HEK293T (cell line): ENCODE measurements around the gene SEMA6A.

Experiments
- CTCF ChIA-PET: fragments of 350-600 bp; formaldehyde crosslinking; extraction: SDS; loops from one replicate; lab custom pipeline; 2021; ENCODE audit warnings: antibody characterized with exemption, inconsistent platforms; lab: Yijun Ruan, JAX
- POLR2A ChIA-PET: fragments of 350-600 bp; formaldehyde crosslinking; extraction: SDS; loops from one replicate; lab custom pipeline; 2020; ENCODE audit warnings: antibody characterized with exemption, inconsistent platforms; lab: Yijun Ruan, JAX
- DNase-seq: peaks from one replicate; pipeline ENCODE4 v3.0.0; 2012; ENCODE audit warnings: mixed read lengths; ENCODE audit errors: extremely low spot score
- ARNT ChIP-seq: fragments of 450-650 bp; IDR thresholded peaks from 2 replicates; pipeline ENCODE4 v1.6.1; 2017; ENCODE audit warnings: mild to moderate bottlenecking
- BHLHE40 ChIP-seq: fragments of 450-650 bp; IDR thresholded peaks from 2 replicates; pipeline ENCODE4 v1.6.1; 2016; ENCODE audit warnings: mild to moderate bottlenecking, moderate library complexity, borderline replicate concordance
- CTBP1 ChIP-seq: fragments of 450-650 bp; IDR thresholded peaks from 2 replicates; pipeline ENCODE4 v1.6.1; 2016; ENCODE audit warnings: borderline replicate concordance
- ELF4 ChIP-seq: fragments of 450-650 bp; IDR thresholded peaks from 2 replicates; pipeline ENCODE4 v1.6.1; 2017; ENCODE audit warnings: antibody characterized with exemption
- FOXA1 ChIP-seq: fragments of 450-650 bp; IDR thresholded peaks from 2 replicates; pipeline ENCODE4 v1.6.1; 2016; ENCODE audit warnings: mild to moderate bottlenecking
- FOXK2 ChIP-seq: fragments of 450-650 bp; IDR thresholded peaks from 2 replicates; pipeline ENCODE4 v1.6.1; 2016; ENCODE audit warnings: mild to moderate bottlenecking
- FOXM1 ChIP-seq: fragments of 450-650 bp; IDR thresholded peaks from 2 replicates; pipeline ENCODE4 v1.6.1; 2017; ENCODE audit warnings: mild to moderate bottlenecking, borderline replicate concordance
- HDGF ChIP-seq: fragments of 450-650 bp; IDR thresholded peaks from 2 replicates; pipeline ENCODE4 v1.6.1; 2017; ENCODE audit warnings: antibody characterized with exemption, borderline replicate concordance
- L3MBTL2 ChIP-seq: fragments of 450-650 bp; conservative IDR thresholded peaks from 2 replicates; pipeline ENCODE4 v1.6.1; 2016; ENCODE audit warnings: mild to moderate bottlenecking
- LEF1 ChIP-seq: fragments of 450-650 bp; IDR thresholded peaks from 2 replicates; pipeline ENCODE4 v1.6.1; 2017; ENCODE audit warnings: mild to moderate bottlenecking, borderline replicate concordance
- NFRKB ChIP-seq: fragments of 450-650 bp; IDR thresholded peaks from 2 replicates; pipeline ENCODE4 v1.6.1; 2016; ENCODE audit warnings: mild to moderate bottlenecking, moderate library complexity
- SP1 ChIP-seq: fragments of 450-650 bp; IDR thresholded peaks from 2 replicates; pipeline ENCODE4 v1.6.1; 2017
- SUZ12 ChIP-seq: fragments of 450-650 bp; IDR thresholded peaks from 2 replicates; pipeline ENCODE4 v1.6.1; 2016; ENCODE audit warnings: mild to moderate bottlenecking
- TARDBP ChIP-seq: fragments of 450-650 bp; IDR thresholded peaks from 2 replicates; pipeline ENCODE4 v1.6.1; 2016
- ZNF384 ChIP-seq: fragments of 450-650 bp; IDR thresholded peaks from 2 replicates; pipeline ENCODE4 v1.6.1; 2016
- TF ChIP-seq, protein P1 (sequence below): fragments of 450-650 bp; IDR thresholded peaks from 2 replicates; pipeline ENCODE4 v1.6.1; 2016

The SEMA6A gene

GRCh38 chr5:116445311-116445710 is 129.3 kb downstream of the SEMA6A start:
- POLR2A ChIA-PET = no interaction called here
- TF ChIP-seq BHLHE40 (no peak), LEF1 (no peak), NFRKB (no peak), ZNF384 (no peak), CTBP1 (no peak), FOXM1 (no peak), FOXK2 (no peak), ELF4 (no peak), HDGF (no peak), SP1 (no peak)
- TF ChIP-seq, protein P1, sequence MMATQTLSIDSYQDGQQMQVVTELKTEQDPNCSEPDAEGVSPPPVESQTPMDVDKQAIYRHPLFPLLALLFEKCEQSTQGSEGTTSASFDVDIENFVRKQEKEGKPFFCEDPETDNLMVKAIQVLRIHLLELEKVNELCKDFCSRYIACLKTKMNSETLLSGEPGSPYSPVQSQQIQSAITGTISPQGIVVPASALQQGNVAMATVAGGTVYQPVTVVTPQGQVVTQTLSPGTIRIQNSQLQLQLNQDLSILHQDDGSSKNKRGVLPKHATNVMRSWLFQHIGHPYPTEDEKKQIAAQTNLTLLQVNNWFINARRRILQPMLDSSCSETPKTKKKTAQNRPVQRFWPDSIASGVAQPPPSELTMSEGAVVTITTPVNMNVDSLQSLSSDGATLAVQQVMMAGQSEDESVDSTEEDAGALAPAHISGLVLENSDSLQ = no peak
- CTCF ChIA-PET = no interaction called here
- DNase-seq = no peak

DNA sequence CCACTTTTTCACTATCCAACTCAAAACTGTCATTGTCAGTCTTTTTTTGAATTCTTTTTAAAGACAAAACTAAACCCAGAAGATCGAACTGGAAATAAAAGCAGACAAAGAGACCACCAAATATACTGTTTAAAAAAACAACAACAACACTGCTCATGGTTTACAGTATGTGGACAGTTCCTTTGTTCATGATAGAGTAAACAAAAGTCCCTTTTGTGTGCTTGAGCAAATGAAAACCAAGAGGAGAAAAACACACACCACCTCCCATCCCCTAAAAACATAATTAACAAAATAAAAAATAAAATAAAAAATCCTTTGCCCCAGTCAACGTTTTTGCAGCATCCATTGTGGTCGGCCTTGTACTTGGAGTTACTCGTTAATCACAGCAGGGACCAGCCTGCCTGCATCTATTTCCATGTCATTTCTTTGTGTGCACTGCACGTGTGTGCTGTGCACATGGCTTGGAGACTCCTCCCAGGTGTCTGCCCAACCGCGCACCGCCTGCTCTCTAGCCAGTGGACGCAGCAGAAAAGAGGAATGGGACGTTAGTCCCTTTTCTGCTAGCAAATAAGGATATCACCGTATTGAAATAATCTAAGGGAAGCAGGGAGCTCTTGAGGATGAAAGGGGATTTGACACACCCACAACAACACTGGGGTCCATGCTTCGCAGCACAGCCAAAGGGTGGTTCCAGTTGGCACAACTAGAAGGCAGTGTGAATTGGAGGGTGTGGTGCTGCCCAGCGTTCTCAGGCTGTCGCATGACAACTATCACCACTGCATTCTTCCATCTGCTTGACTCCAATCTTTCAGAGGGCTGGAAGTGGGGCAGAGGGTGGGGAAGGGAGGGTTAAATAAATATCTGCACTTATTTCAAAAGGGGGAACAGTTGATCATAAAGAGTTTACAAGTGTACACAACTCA is 130.0 kb downstream of the SEMA6A start:
- no peak for DNase-seq
- CTCF ChIA-PET = no interaction called here
- POLR2A ChIA-PET = no interaction called here
- TF ChIP-seq FOXA1 (no peak), ARNT (no peak), L3MBTL2 (no peak), ZNF384 (no peak), HDGF (no peak), BHLHE40 (no peak), TARDBP (no peak), FOXK2 (no peak)
- TF ChIP-seq, protein P1 = no peak

DNA sequence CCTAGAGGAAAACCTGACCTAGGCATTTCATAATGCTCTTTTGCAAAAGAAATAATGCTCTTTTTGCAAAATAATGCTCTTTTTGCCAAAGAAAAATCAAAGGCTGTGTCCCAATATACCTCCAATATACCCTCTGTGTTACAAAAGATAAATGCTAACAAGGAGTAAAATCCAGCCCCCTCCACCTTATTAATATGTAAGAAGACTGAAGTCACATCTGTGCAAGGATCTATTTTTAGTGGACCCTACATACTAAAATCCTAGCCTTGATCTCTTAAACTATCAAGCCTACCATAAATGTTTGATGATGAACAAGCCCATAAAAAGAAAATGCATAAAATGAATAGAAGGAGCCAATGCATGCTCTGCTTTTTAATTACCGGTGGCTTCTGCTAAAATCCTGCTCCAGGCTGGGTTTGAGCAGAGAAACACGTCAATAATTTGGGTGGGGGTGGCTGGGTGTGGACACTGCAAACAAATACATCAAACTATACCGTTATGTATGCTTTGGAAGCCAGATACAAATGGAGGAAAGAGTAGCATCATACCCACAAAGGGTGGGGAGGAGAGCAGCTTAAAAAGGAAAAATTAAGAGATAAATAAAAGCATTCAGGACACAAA is 131.6 kb downstream of the SEMA6A start:
- ChIA-PET POLR2A (no interaction called here), CTCF (no interaction called here)
- no peak for TF ChIP-seq LEF1
- TF ChIP-seq HDGF = no peak
- no peak for TF ChIP-seq SUZ12
- no peak for TF ChIP-seq BHLHE40
- TF ChIP-seq NFRKB = no peak
- TF ChIP-seq SP1 = no peak
- no peak for TF ChIP-seq ZNF384
- no peak for TF ChIP-seq ARNT
- no peak for TF ChIP-seq FOXK2
- TF ChIP-seq ELF4 = no peak
- TF ChIP-seq CTBP1 = no peak
- no peak for TF ChIP-seq L3MBTL2
- no peak for DNase-seq

GRCh38 chr5:116442095-116442534 is 132.5 kb downstream of the SEMA6A start:
- CTCF ChIA-PET = no interaction called here
- DNase-seq = no peak

DNA sequence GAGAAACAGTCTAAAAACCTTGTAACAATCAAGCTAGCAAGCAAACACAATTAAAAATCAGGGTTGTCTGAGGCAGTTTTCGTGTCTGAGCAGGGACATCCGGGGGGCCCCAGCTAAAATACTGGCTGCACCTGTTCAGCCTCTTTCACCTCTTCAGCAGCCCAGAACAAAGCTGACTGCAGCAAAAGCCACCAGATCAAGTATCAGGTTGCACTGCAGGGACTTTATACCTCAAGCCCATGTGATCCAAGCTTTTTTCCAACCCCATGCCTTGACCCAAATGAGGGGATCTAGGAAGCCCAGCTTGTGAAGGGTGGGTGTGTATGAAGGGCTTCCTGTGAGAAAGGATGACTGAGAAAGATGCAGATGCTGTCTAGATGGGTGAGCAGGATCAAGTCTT is 133.4 kb downstream of the SEMA6A start:
- ChIA-PET POLR2A (interaction anchor here (0.7 kb wide), 1 partner anchor 17 kb away, joined by 4 read pairs; no protein-coding TSS in a partner anchor), CTCF (interaction anchor here (0.6 kb wide), 1 partner anchor 116 kb away, joined by 6 read pairs; no protein-coding TSS in a partner anchor)
- TF ChIP-seq HDGF (no peak), NFRKB (no peak), ELF4 (no peak), ARNT (no peak), TARDBP (no peak), ZNF384 (no peak), SUZ12 (no peak)
- DNase-seq = no peak

More at GRCh38 chr5:116442095-116442534, 132.5 kb downstream of the SEMA6A start:
- TF ChIP-seq ZNF384 = no peak
- no peak for TF ChIP-seq FOXK2
- POLR2A ChIA-PET = no interaction called here

DNA sequence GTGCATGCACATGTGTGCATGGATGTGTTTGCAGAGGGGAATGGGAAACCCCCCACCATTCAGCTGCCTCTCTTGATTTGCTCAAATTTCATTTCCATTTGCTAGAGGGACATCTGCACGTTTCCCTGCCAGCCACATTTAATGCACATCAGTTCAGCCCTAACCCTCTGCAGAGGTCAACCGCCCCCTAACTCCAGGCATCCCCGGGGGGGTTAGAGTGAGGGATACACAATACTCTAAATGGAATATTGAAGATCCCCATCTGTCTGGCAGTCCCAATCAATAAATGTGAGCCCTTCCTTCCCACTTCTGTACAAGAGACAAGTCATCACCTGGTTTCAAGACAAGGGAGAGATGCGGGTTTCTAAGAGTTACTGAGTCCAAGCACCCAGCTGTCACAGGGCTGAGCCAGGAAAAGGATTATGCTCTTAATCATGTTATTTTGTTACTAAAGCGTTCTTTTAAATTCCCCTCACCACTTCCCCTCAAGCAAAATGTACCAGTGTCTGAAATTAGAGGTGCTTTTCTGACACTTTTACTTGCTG is 134.1 kb downstream of the SEMA6A start:
- CTCF ChIA-PET = no interaction called here
- POLR2A ChIA-PET = no interaction called here
- DNase-seq = no peak
- TF ChIP-seq LEF1 (no peak), NFRKB (no peak), FOXM1 (no peak), SP1 (no peak), FOXA1 (no peak)

DNA sequence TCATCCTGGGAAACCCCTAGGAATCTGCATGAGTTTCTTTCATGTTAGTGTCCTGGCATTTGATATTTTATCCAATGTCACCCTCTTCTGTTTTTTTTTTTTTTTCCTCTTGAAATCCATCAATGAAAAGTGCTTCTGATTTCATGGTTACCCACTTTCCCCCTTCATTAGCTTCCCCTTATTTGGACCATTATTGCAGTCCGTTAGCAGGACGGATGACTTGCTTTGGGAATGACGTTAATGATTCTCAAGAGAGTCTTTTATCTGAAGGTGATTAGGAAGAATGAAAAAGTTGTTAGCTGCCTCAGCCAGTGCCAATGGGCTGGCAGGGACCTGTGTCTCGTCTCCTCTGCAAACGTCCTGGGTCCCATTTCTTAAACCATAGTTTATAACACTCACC is 134.7 kb downstream of the SEMA6A start:
- ChIA-PET POLR2A (no interaction called here), CTCF (no interaction called here)
- no peak for DNase-seq
- TF ChIP-seq LEF1 = no peak
- TF ChIP-seq ELF4 = no peak
- no peak for TF ChIP-seq FOXM1
- no peak for TF ChIP-seq NFRKB
- no peak for TF ChIP-seq FOXA1
- no peak for TF ChIP-seq TARDBP
- TF ChIP-seq ZNF384 = no peak
- no peak for TF ChIP-seq ARNT
- TF ChIP-seq, protein P1 = no peak
- TF ChIP-seq CTBP1 = no peak
- TF ChIP-seq SUZ12 = no peak
- no peak for TF ChIP-seq SP1
